ENCODE results near the gene FDX2.
A peak's percentile ranks its signal among the peaks of the same experiment; 100 is the strongest.

The FDX2 gene

DNA sequence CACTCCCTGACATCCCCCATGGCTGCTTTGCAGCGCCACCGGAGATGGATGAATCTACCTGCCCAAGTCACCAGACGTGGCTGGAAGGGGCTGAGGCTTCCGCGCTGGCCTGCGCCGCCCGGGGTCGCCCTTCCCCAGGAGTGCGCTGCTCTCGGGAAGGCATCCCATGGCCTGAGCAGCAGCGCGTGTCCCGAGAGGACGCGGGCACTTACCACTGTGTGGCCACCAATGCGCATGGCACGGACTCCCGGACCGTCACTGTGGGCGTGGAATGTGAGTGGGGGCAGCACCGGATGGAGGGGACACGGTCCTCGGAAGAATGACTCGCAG, 21.5 kb downstream of the FDX2 start:
- Histone ChIP-seq H3K4me3 (ENCODE audit: low read length) (no peak overlapping the region), H3K27ac (ENCODE audit: low read depth, low read length) (no peak overlapping the region), H3K9me2 (replicated peaks; ENCODE audit: control insufficient read depth, low read length) (no peaks in the 10 kb centered on the region), H4K20me1 (ENCODE audit: control insufficient read depth, insufficient read depth, low read depth, low read length) (no peaks in the 10 kb centered on the region), H3K36me3 (ENCODE audit: control insufficient read depth, low read length) (no peaks in the 10 kb centered on the region; the same call in 1 of the 2 replicates), H3K4me2 (ENCODE audit: low read length) (no peak overlapping the region), H3K9me3 (ENCODE audit: control insufficient read depth, insufficient read depth, low read length) (no peaks in the 10 kb centered on the region), H3F3A (ENCODE audit: control insufficient read depth, insufficient read depth) (no peaks in the 10 kb centered on the region), H3K79me2 (ENCODE audit: control insufficient read depth, low read length) (no peaks in the 10 kb centered on the region), H3K4me1 (ENCODE audit: control insufficient read depth, low read length) (peaks cover 47% of the 10 kb centered on the region), H3K27me3 (ENCODE audit: control insufficient read depth, low read length) (peaks cover 27% of the 10 kb centered on the region)
- TF ChIP-seq EZH2phosphoT487 (IDR thresholded peaks at IDR 0.05; ENCODE audit: borderline replicate concordance, low read length) (no peak), CTCF (IDR thresholded peaks at IDR 0.05; ENCODE audit: low read depth, low read length, poor library complexity, severe bottlenecking) (no peak)

- Histone ChIP-seq H3K4me1 (ENCODE audit: control insufficient read depth, low read length) (peaks cover 52% of the 10 kb centered on the region), H4K20me1 (ENCODE audit: control insufficient read depth, insufficient read depth, low read depth, low read length) (no peaks in the 10 kb centered on the region), H3K4me3 (ENCODE audit: low read length) (no peak overlapping the region), H3K4me2 (ENCODE audit: low read length) (no peak overlapping the region), H3K79me2 (ENCODE audit: control insufficient read depth, low read length) (no peaks in the 10 kb centered on the region), H3F3A (ENCODE audit: control insufficient read depth, insufficient read depth) (no peaks in the 10 kb centered on the region), H3K27ac (ENCODE audit: low read depth, low read length) (no peak overlapping the region), H3K9me3 (ENCODE audit: control insufficient read depth, insufficient read depth, low read length) (no peaks in the 10 kb centered on the region), H3K9me2 (replicated peaks; ENCODE audit: control insufficient read depth, low read length) (no peaks in the 10 kb centered on the region), H3K27me3 (ENCODE audit: control insufficient read depth, low read length) (peaks cover 27% of the 10 kb centered on the region), H3K36me3 (ENCODE audit: control insufficient read depth, low read length) (no peaks in the 10 kb centered on the region; the same call in 1 of the 2 replicates)
- no peak for TF ChIP-seq EZH2phosphoT487 (IDR thresholded peaks at IDR 0.05; ENCODE audit: borderline replicate concordance, low read length)
- no peak for TF ChIP-seq CTCF (IDR thresholded peaks at IDR 0.05; ENCODE audit: low read depth, low read length, poor library complexity, severe bottlenecking)
Measured at GRCh38 chr19:10293637-10294367, 22.0 kb downstream of the FDX2 start.

DNA sequence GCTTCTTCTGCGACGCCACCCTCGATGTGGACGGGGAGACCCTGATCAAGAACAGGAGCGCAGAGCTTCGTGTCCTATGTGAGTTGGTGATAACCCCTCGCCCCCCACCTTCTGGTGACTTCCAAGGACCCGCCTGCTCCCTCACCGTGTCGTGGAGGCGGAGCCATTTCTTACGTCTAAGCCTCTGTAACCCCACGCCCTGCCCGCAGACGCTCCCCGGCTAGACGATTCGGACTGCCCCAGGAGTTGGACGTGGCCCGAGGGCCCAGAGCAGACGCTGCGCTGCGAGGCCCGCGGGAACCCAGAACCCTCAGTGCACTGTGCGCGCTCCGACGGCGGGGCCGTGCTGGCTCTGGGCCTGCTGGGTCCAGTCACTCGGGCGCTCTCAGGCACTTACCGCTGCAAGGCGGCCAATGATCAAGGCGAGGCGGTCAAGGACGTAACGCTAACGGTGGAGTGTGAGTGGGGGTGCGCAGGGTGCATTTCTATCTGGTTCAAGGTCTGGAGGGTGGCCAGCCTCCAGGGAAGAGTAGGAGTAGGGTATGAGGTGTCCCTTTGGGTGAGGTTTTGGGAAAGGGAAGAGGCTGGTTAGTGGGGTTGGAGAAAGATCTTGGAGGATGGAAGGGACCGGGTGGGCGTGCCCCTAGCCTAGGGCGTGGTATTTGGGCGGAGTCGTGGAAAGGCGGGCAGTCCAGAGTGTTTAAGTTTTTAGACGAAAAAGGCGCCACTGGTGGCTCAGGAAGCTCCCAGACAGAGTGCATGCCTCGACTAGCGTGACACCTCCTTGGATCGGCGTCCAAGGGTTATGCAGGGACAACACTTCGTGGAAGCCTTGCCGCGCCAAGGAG, 22.8 kb downstream of the FDX2 start:
- TF ChIP-seq EZH2phosphoT487 (IDR thresholded peaks at IDR 0.05; ENCODE audit: borderline replicate concordance, low read length) (no peak), CTCF (IDR thresholded peaks at IDR 0.05; ENCODE audit: low read depth, low read length, poor library complexity, severe bottlenecking) (no peak)
- peak overlapping the region; percentile 95 for H3K4me2 ChIP-seq (ENCODE audit: low read length)
- no peaks in the 10 kb centered on the region for H3F3A ChIP-seq (ENCODE audit: control insufficient read depth, insufficient read depth)
- H3K79me2 ChIP-seq (ENCODE audit: control insufficient read depth, low read length) = no peaks in the 10 kb centered on the region
- H3K36me3 ChIP-seq (ENCODE audit: control insufficient read depth, low read length) = no peaks in the 10 kb centered on the region; the same call in 1 of the 2 replicates
- H4K20me1 ChIP-seq (ENCODE audit: control insufficient read depth, insufficient read depth, low read depth, low read length) = no peaks in the 10 kb centered on the region
- H3K27me3 ChIP-seq (ENCODE audit: control insufficient read depth, low read length) = peaks cover 27% of the 10 kb centered on the region
- H3K9me3 ChIP-seq (ENCODE audit: control insufficient read depth, insufficient read depth, low read length) = no peaks in the 10 kb centered on the region
- H3K4me3 ChIP-seq (ENCODE audit: low read length) = peak overlapping the region; percentile 81
- no peaks in the 10 kb centered on the region for H3K9me2 ChIP-seq (replicated peaks; ENCODE audit: control insufficient read depth, low read length)
- peaks cover 60% of the 10 kb centered on the region for H3K4me1 ChIP-seq (ENCODE audit: control insufficient read depth, low read length)
- no peak overlapping the region for H3K27ac ChIP-seq (ENCODE audit: low read depth, low read length)
